Rectal smooth muscle tissue (tissue), 1 donor: ENCODE measurements around the gene NAV3.

Experiments used
- H3K27ac ChIP-seq: one replicate; pipeline ENCODE4 v1.7.0; 2013; ENCODE audit warnings: low read depth, low read length, inconsistent platforms
- H3K27me3 ChIP-seq: one replicate; pipeline ENCODE4 v1.7.0; 2013; ENCODE audit warnings: low read length; ENCODE audit not compliant: control insufficient read depth, insufficient read depth
- H3K36me3 ChIP-seq: one replicate; pipeline ENCODE4 v1.7.0; 2013; ENCODE audit warnings: low read length; ENCODE audit not compliant: control insufficient read depth, insufficient read depth
- H3K4me1 ChIP-seq: one replicate; pipeline ENCODE4 v1.7.0; 2013; ENCODE audit warnings: low read length; ENCODE audit not compliant: control insufficient read depth, insufficient read depth
- H3K4me3 ChIP-seq: one replicate; pipeline ENCODE4 v1.7.0; 2013; ENCODE audit warnings: low read length
- H3K9ac ChIP-seq: one replicate; pipeline ENCODE4 v1.7.0; 2013; ENCODE audit warnings: low read length

NAV3 gene

DNA sequence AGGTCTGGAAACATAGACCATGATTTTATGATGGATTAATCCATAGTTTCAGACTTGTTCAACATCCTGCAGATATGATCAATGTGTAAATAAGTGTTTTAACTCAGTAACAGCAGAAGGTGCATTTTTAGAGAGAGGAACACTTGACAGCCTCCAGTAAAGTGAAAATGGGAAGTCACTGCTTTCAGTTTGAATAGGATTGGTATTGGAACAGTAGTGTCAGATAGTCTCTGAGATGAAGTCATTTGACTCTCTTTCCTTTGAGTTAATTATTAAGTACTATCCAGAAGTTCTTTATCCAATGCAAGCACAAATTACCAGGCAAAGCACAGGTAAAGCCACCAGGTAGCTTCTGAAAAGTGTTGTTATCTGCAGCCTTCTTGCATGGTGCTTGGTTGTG lies 14.5 kb upstream of the NAV3 start:
- Histone ChIP-seq H3K36me3 (no peaks in the 10 kb centered on the region), H3K4me1 (no peaks in the 10 kb centered on the region), H3K27me3 (no peaks in the 10 kb centered on the region), H3K4me3 (no peak overlapping the region), H3K9ac (no peak overlapping the region), H3K27ac (no peak overlapping the region)

DNA sequence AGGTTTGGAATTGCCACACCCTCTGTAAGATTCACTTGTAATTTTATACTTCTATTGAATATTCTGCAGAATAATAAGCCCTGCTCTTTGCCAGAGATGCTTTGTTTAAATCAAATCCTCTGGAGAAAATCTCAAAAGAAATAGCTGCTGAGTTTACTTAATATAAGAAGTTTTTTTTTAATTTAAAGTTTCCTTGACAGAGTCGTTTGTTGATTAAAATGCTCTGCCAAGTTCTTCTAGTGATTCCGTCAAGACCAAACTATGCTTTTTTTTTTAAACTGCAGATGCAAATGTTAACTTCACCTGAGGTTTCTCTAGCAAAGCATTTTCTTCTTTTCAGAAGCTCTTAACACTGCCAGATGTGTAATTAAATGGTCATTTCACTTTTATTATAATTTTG lies 13.4 kb upstream of the NAV3 start:
- Histone ChIP-seq H3K27me3 (no peaks in the 10 kb centered on the region), H3K4me1 (no peaks in the 10 kb centered on the region), H3K9ac (no peak overlapping the region), H3K4me3 (no peak overlapping the region), H3K36me3 (no peaks in the 10 kb centered on the region), H3K27ac (no peak overlapping the region)

DNA sequence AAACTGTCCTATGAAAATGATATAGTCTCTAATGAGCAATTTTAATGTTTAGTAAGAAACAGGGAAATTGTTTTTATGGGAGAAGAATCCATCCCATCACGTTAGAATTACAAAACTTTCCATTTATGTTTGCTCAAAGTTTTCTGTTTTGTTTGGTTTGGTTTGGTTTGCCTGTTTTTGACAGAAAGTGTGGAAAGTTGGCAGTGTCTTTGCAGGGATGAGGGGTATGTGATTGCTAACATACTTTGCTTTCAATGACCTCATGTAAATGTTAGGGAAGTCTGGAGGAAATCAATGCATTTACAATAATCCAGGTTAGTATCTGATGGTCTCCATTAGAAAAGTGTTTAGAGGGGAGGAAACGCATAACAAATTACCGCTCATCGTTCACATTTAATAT lies 12.3 kb upstream of the NAV3 start:
- no peaks in the 10 kb centered on the region for H3K36me3 ChIP-seq
- no peak overlapping the region for H3K4me3 ChIP-seq
- H3K9ac ChIP-seq: no peak overlapping the region
- no peaks in the 10 kb centered on the region for H3K27me3 ChIP-seq
- H3K27ac ChIP-seq: no peak overlapping the region
- H3K4me1 ChIP-seq: no peaks in the 10 kb centered on the region

- H3K36me3 ChIP-seq: no peaks in the 10 kb centered on the region
- H3K4me3 ChIP-seq: no peak overlapping the region
- no peak overlapping the region for H3K9ac ChIP-seq
- no peak overlapping the region for H3K27ac ChIP-seq
- H3K27me3 ChIP-seq: no peaks in the 10 kb centered on the region
- H3K4me1 ChIP-seq: no peaks in the 10 kb centered on the region
These were observed 8.9 kb upstream of the NAV3 start for GRCh38 chr12:77821699-77822203.

GRCh38 chr12:77833329-77833728 lies 2.6 kb downstream of the NAV3 start:
- no peak overlapping the region for H3K4me3 ChIP-seq
- no peaks in the 10 kb centered on the region for H3K27me3 ChIP-seq
- H3K27ac ChIP-seq: no peak overlapping the region
- H3K4me1 ChIP-seq: peaks cover 2% of the 10 kb centered on the region
- H3K36me3 ChIP-seq: no peaks in the 10 kb centered on the region
- no peak overlapping the region for H3K9ac ChIP-seq

DNA sequence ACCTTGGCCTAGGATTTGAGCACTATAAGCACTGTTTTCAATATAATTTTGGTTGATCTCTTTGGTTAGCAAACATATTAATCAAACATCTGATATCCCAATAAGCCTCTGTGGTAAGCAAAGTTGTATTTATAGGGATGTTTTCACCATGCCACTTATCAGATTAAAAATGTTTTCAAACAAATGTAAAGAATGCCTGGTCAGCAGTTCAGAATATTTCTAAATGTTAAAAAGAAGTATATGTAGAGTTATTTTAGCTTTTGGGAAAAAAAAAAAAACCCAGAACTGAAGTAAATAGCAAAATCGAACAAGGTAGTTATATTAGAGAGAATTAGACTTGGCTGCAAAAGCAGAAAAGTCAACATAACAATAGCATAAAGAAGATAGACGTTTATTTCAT lies 3.9 kb downstream of the NAV3 start:
- Histone ChIP-seq H3K36me3 (no peaks in the 10 kb centered on the region), H3K27ac (no peak overlapping the region), H3K4me1 (peaks cover 2% of the 10 kb centered on the region), H3K9ac (no peak overlapping the region), H3K27me3 (no peaks in the 10 kb centered on the region), H3K4me3 (no peak overlapping the region)

DNA sequence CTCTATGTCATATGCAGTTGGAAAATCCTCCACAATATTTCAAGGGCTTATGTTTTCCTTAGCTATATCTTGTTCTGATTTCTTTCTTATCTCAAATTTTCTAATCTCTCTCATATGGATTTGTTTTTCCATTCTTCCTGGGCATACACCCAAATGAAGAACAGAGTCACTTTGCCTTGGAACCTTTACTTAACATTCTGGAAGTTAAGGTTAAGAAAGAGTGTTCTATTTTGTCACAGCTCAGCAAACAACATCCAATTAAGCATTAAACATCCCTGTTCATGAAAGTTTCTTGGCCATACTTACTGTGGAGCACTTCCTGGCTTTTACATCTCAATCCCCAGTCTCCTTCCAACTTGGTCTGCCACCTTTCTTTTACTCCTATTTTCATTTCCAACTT lies 5.3 kb downstream of the NAV3 start:
- Histone ChIP-seq H3K27ac (no peak overlapping the region), H3K27me3 (no peaks in the 10 kb centered on the region), H3K9ac (no peak overlapping the region), H3K36me3 (no peaks in the 10 kb centered on the region), H3K4me3 (no peak overlapping the region), H3K4me1 (no peaks in the 10 kb centered on the region)

DNA sequence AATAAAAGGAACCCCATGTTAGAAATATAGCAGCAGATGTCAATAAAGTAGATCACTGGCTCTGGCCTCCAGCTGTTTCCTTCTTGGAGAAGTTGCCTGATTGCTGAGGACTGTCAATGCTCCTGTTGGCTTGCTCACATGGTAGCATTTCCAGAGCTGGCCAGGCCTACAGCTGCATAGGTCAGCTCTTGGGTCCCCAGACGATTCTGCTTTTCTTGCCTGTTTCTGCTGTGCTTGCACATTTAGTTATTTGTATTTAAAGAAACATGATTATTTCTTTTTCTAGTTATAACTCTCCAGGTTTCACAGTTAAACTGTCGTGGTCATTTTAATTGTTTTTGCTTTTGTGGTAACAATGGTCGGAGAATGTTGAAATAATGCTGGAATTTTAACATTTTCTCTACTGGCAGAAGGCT lies 7.2 kb downstream of the NAV3 start:
- H3K27me3 ChIP-seq: no peaks in the 10 kb centered on the region
- no peak overlapping the region for H3K9ac ChIP-seq
- no peak overlapping the region for H3K27ac ChIP-seq
- no peaks in the 10 kb centered on the region for H3K36me3 ChIP-seq
- no peak overlapping the region for H3K4me3 ChIP-seq
- no peaks in the 10 kb centered on the region for H3K4me1 ChIP-seq

DNA sequence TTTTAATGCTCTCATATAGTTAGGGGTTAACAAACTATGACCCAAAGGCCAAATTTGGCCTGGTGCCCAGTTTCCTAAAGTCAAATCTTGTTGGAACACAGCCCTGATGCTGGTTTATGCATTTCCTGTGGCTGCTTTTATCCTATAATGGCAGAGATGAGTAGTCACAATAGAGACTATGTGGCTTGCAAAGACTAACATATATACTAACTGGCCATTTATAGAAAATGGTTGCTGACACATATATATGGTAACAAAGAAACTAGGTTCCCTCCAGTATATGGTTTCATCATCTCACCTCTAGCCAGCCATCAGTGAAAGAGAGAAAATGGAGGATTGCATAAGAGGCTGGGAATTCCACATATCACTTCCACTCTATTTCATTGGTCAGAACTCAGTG lies 10.8 kb downstream of the NAV3 start:
- no peaks in the 10 kb centered on the region for H3K36me3 ChIP-seq
- H3K4me3 ChIP-seq: no peak overlapping the region
- no peaks in the 10 kb centered on the region for H3K4me1 ChIP-seq
- H3K9ac ChIP-seq: no peak overlapping the region
- H3K27ac ChIP-seq: no peak overlapping the region
- H3K27me3 ChIP-seq: no peaks in the 10 kb centered on the region

GRCh38 chr12:77842430-77842829 lies 11.7 kb downstream of the NAV3 start:
- Histone ChIP-seq H3K27me3 (no peaks in the 10 kb centered on the region), H3K27ac (no peak overlapping the region), H3K4me3 (no peak overlapping the region), H3K4me1 (peaks cover 5% of the 10 kb centered on the region), H3K9ac (no peak overlapping the region), H3K36me3 (no peaks in the 10 kb centered on the region)

- Histone ChIP-seq H3K4me1 (peaks cover 10% of the 10 kb centered on the region), H3K36me3 (no peaks in the 10 kb centered on the region), H3K27ac (no peak overlapping the region), H3K9ac (no peak overlapping the region), H3K27me3 (no peaks in the 10 kb centered on the region), H3K4me3 (no peak overlapping the region)
These were observed 15.1 kb downstream of the NAV3 start for GRCh38 chr12:77845831-77846230.

GRCh38 chr12:77847060-77847541 lies 16.4 kb downstream of the NAV3 start:
- H3K4me1 ChIP-seq: peaks cover 10% of the 10 kb centered on the region
- no peaks in the 10 kb centered on the region for H3K27me3 ChIP-seq
- no peaks in the 10 kb centered on the region for H3K36me3 ChIP-seq
- no peak overlapping the region for H3K9ac ChIP-seq
- H3K4me3 ChIP-seq: no peak overlapping the region
- no peak overlapping the region for H3K27ac ChIP-seq

GRCh38 chr12:77847680-77848431 lies 17.2 kb downstream of the NAV3 start:
- H3K4me1 ChIP-seq: peaks cover 10% of the 10 kb centered on the region
- H3K27ac ChIP-seq: peak overlapping the region; percentile 5
- no peaks in the 10 kb centered on the region for H3K27me3 ChIP-seq
- H3K36me3 ChIP-seq: no peaks in the 10 kb centered on the region
- no peak overlapping the region for H3K9ac ChIP-seq
- H3K4me3 ChIP-seq: no peak overlapping the region
